Activated CD8-positive, alpha-beta memory T cell treated with anti-CD3 and anti-CD28 coated beads, Interleukin-2, amount 50 U/mL, for 4 hours (primary cell): ENCODE results near the gene SSH2.
"Not testable (repeated sequence)": the region's sequence is repeated elsewhere in the genome, so short reads cannot be mapped to it uniquely, and the experiment has no call there.

Experiments
- DNase-seq: peaks from one replicate; pipeline ENCODE4 v3.0.0-alpha.2; 2020

Gene SSH2

DNA sequence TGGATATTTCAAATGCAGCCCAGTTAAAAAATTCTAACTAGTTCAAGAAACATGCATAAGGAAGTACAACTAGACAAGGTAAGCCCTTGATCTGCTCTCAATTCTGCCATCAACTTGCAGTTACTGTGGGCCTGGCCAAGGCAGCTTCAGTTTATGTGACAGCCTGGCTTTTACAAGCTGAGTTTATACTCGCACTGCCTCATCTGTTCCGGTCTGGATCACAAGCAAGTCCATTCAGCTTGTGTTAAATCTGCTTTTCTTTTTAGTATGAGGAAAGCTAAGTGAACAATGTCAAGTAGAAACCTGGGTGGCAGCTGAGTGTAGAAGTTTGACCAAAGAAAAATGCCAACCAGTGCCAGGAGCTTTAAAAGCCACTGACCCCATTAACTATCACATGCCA, 230.7 kb downstream of the SSH2 start:
- no peak for DNase-seq

DNA sequence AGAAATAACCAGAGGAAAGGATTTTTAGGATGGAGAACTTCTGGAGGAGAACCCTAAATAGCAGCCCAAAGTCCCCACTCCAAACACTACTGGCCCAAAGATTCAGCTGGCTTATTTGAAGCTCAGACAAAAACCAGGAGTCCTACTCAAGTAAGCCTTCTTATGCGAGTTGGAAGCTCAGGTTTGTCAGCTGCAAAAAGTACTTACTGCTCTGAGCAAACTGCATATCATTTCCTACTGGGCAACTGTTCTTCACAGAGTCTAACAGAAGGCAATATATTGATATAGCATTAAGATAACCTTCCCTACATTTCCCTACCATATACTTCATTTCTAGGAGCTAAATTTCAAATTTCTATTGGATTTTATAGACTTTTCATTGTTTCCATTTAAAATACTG, 231.2 kb downstream of the SSH2 start:
- no peak for DNase-seq

DNA sequence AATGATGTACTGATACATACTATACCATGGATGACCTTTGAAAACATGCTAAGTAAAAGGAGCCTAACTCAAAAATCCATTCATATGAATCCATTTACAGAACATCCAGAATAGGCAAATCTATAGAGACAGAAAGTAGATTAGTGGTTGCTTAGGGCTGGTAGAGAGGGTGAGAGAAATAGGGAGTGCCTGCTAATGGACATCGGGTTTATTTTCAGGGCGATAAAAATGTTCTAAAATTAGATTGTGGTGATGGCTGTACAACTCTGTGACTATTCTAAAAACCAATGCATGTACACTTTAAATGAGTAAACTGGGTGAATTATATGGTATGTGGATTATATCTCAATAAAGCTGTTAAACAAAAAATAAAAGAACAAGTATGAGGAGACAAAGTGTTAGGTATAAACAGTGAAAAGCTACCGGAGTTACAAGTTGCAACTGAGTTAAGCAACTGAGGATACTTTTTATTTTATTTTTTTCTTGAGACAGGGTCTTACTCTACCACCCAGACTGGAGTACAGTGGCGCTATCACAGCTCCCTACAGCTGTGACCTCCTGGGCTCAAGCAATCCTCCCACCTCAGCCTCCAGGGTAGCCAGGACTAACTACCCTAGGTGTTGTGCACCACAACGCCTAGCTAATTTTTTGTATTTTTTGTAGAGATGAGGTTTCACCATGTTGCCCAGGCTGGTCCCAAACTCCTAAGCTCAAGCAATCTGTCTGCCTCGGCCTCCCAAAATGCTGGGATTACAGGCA, 231.8 kb downstream of the SSH2 start:
- no peak for DNase-seq

DNA sequence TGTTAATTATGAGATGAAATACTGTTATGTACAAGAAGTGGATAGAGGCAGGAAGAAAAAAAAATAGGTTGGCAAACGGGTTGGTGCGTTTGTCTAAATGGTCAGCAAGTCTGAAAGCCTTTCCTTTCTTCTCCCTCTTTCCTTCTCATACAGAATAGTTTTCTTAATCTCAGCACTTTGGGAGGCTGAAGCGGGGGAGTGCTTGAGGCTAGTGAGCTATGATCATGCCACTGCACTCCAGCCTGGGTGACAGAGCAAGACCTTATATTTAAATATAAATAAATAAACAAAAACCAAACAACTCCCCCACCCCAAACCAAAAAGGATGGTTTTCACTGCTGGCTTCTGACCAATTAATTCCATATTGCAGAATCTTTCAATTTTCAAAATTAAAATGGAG, 232.7 kb downstream of the SSH2 start:
- DNase-seq, result no peak

DNA sequence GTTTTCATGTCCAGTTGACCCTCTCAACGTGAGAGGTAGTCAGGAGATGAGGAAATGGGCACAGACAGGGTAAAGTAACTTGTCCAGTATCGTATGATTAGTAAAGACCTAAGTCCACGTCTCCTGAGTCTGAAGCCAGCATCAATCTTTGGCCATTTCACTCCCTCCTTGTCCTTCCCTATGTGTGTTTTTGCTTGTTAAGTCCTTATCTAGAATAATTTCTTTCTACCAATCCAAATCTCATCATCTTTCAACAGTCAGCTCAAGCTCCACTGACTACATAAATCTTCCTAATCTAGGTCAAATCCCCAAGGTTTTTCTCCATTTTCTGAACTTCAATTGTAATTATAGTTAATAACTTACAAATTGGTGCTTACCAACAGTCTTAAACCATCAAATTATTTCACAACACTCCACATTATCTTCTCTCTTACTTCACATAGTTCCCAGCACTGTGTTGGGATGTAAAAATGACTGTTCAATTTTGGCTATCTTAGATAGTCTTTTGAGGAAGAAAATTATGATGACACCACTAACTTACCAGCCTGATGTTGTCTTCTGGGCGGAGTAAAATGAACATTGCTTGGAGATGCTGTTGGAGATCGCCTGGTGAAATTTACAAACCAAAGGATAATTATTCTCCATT, 235.0 kb downstream of the SSH2 start:
- no peak for DNase-seq

DNA sequence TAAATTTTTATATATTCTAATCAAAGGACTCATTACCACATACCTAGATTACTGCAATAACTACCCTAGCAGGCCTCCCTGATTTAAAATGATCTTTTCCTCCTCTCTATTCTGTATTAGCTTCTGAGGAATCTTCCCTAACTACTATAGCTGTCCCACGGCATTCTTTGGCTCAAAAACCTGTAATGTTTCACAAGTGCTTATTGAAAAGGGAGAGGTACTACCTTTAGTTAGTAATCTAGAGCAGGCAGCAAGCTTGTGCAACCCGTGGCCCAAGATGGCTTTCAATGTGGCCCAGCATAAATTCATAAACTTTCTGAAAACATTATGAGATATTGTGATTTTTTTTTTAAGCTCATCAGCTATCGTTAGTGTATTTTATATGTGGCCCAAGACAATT, 236.3 kb downstream of the SSH2 start:
- no peak for DNase-seq

DNA sequence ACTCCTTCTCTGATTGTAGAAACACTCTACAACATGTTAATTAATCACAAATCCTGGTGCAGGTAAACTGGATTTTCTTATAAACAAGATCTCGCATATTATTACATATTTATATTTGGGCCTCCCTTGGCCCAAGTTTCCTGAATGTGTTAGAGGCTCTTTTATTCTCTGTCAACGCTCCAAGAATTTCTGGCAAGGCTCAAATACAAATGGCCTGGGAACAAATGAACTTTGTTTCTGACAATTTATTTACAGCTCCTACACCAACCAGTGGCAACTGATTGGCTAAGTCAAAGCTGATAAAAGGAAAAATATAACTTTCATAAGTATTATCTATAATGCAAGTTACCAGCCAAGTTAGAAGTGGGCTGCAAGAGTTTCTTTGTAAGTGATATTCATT, 242.4 kb downstream of the SSH2 start:
- DNase-seq, result no peak

DNA sequence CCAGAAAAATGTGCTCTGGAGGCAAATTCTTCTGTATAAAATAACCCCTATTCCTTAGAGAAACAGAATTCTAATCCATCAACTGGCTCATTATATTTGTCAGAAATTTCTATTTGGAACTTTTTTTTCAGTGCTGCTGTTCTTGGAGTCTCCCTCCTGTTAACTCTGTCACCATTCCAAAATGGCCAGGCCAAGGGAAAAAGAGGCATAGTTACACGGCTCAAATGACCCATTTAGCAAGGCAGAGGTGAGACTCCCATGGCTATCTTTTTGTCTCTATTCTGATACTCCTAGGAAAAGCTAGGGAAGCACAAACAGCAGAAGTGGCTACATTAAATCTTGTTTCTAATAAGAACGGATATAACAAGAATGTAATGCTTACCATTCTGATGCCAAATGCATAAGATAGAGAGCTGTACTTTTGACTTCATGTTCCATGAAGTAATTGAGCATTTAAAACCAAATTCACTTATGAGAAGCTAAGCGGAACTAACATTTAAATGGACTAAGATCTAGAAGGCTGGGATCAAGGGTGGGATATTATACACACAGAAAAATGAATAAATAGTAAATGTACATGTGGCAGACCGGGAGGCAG, 242.9 kb downstream of the SSH2 start:
- no peak for DNase-seq

DNA sequence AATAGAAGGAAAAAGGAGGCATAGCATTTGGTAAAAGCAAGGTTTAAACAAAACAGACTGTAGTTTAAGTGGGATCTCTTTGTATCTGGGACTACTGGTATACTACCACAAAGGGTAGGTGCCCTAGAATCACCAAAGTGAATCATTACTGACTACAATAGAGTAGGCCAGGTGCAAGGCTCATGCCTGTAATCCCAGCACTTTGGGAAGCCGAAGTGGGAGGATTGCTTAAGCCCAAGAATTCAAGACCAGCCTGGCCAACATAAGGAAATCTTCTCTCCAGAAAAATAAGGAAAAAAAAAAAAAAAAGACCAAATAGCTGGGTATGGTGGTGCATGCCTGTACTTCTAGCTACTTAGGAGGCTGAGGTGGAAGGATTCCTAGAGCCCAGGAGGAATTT, 246.5 kb downstream of the SSH2 start:
- DNase-seq, result no peak

DNA sequence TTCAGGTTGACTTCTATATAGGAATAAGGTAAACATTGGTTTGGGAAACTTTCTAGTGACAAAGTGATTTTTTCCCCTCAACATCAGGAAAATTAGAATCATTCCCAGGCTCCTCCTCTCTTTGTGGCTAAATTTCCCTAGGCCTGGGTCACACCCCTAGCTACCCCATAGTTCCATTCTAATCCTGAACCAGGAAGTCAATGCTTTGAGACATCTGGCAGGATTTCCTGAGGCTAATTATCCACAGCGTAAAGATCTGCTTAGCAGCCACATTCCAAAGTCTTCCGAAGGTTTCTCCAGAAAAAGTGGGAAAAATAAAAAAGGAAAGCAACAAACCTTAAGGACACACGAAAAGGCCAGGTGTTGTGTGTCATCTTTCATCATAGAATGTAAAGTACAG, 247.0 kb downstream of the SSH2 start:
- DNase-seq, result no peak

DNA sequence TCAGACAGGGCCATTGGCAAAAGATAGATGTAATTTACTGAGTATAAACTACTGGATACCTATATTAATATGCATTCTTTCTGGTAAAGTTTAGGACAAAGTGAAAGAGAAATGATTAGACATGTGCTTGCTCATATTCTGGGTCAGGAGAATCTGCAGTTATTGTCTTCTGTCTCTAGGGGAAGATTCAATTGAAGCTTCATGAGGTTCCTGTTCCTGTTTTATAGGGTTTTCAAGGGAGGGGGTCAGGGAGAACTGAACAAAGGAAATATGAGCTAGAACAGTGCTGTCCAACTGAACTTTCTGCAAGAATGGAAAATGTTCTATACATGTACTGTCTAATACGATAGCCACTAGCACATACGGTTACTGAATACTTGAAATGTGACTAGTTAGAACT, 248.0 kb downstream of the SSH2 start:
- no peak for DNase-seq

DNA sequence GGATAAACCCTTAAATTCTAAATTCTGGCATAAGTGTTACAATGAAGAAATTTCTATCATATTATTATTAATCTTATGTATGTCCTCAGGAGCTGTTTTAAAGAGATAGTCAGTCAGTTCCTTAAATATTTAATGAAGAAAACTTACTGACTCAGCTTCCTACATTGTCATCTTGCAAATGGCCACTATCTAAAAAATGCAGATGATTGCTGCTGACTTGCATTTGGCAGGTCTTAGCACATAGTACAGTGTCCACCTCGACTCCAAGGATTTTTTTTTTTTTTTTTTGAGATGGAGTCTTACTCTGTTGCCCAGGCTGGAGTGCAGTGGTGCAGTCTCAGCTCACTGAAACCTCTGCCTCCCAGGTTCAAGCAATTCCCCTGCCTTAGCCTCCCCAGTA, 252.2 kb downstream of the SSH2 start:
- DNase-seq, result no peak

DNA sequence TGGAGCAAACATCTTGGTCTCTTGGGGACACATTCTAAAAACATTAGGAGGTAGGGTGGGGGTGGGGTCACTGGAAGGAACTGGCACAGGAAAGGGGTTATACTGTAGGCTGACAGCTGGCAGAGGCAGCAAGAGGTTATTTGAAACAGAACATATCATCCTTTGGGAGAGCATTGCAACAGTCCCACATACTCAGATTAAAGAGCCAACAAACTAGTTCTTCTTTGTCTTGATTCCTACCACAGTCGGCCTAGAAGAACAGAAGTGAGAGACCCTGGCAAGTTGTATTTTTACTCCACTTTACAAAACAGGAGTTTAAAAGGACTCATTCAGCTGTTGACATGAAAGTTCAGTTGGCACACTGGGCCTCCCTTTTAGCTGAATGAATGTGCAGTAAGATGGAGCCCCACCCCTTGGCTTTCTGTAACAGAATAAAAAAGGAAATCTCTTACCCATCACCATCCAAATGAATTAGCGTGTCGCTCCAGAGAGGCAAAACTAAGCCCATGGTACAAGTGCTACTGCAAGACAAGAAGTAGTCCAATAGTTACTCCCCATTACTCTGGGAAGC, 252.7 kb downstream of the SSH2 start:
- DNase-seq, result no peak

DNA sequence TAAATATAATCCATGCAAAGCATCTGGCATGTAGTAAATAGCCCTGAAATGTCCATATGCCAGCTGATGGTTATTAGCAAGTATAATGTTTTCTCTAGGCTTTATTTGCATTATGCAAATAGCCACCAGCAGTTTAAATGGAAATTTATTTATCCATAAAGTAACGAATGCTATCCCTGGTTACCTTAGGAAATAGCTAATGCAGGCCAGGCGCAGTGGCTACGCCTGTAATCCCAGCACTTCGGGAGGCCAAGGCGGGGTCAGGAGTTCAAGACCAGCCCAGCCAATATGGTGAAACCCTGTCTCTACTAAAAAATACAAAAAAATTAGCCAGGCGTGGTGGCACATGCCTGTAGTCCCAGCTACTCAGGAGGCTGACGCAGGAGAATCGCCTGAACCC, 254.1 kb downstream of the SSH2 start:
- not testable (repeated sequence) for DNase-seq

DNA sequence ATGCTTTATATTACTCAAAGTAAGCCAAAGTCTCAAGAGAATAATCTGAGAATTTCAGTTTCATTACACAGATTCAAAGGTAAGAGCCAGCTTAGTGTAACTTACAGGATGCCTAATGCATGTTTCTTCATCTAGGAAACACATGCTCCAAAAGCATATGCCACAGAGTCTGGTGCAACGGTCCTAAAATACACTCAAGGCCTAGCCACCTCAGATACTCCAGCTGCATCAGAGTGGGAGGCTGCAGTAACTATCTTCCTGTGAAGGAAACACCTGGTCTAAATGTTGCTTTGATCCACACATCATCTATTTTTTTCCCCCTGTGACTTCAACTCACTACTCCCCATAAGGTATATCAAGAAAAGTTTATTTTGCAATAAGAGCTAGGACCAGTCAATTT, 255.7 kb downstream of the SSH2 start:
- DNase-seq, result no peak

DNA sequence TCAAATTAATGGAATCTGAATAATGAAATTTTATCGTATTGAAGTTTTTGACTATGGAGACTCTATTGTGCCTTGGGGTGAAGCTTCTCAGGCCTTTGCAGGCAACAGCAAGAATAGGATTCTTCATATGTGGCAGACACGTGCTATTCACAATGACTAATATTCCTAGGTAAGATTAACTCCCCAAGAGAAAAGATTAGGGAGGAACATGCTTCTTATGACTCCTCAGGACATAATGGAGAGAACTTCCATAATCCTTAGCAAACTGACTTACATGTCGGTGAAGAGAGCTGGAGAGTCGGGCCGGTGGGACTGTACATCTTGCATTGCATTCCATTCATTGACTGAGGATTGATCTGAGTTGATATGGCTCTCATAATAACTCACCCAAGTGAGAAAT, 258.4 kb downstream of the SSH2 start:
- no peak for DNase-seq

DNA sequence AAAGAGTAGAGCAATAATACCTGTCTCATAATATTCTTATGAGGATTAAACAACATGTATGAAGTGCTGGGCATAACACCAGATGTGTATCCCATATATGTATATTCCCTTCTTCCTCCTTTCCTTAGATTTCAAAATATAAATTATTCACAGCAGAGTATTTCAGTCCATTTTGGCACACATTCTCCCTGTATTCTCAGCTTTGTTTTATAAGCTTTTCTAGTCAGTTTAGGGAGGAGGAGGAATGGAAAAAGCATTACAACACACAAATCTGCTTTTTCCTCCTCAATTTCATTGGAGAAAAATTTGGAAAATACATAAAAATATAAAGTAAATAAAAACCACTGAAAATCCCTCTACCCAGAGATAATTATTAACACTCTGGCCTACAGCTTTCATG, 260.8 kb downstream of the SSH2 start:
- DNase-seq, result no peak

DNA sequence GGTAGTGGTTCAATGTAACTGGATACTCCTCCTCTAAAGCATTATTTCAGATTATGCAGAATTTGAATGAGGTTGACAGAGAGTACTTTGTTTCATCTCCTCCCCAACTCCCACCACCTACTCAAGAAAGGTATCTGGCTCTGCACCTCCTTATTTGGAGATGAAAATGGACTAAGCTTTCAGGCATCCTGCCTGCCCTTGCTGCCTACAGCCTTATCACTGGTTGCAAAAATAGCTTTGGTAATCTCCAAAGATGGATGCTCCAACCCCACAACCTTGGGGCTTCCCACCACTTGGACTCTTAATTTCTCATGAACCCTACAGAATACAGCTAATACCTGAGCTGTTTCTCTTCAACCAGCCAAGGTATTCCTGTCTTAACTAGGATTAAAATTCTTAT, 262.1 kb downstream of the SSH2 start:
- DNase-seq, result no peak

DNA sequence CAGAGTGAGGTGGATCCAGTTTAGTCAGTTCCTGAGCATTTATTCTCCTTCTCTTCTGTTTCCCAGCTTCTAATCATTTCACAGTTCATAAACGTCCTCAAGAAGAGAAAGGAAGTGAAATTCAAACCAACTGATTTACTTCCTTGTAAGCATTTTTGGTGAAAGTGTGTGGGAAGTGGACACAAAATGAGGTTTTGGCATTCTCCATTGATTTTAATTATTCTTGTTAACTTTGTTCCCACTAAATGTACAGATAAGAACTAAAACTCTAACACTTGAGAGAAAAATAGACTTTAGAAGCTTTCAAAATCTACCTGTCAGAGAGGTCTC, 264.6 kb downstream of the SSH2 start:
- no peak for DNase-seq

DNA sequence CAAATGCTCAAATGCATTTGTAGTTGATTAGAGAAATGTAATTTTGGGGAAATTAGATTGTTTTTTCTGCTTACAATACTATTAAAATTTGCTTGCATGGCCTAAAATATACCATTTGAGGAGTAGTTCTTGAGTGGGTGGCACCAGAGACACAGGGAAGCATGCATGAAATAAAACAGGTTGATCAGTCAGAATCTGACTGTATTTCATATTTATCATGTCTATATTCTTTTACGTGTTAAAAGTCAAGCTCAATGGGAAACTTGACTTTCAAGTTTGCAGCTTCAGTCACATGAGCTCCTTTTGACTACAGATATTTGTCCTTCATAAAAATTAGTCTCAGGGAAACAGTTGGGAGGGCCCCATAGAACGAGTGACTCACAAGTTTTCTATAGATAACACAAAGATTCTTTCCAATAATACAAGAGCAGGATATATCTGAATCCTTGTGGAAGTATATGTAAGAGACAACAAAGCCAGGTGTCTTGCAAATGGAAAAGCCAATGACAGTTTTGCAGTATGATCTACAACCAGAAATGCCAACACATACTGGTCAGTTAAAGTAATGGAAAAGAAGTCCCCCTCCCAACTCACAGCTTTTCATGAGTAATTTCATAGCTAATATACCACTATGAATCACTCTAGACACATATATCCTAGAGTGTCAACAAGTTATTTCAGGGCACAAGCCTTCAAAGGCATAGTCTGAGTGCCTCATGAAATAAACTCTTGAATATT, 265.1 kb downstream of the SSH2 start:
- DNase-seq, result no peak

DNA sequence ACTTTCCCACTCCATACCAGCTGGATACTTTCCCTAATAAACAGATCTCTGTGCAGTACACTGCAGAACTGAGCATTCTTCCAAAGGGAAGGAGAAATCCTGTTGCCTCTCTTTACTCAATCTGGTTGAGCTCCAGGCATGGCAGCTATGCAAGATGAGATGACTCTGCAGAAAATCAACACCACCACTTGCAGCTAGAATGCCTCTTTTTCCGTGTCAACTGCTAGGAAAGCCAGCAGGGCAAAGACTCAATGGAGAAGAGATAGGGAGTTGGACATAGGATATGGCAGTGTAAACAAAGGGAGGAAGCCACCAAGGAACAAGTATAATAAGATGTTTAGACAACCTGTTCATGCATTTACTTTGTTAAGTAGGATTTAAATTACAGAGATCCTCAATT, 266.9 kb downstream of the SSH2 start:
- no peak for DNase-seq

DNA sequence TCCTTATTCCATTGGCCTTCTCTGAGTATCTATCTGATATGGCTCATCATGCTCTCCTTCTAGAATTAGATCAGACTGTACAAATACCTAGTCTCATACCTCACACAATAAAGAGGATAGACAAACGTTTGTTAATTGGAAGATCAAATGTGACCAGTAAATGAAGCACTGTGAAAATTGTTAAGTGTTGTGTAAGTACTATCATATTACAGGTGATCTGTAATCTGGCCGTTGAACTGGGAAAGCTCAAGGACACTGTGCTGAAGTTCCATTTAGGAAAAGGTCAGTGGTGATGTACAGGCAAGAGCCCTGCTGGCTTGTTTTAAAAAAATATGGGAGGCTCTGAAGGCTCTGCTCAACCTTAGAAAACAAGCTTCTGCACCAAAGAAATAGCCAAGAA, 268.8 kb downstream of the SSH2 start:
- no peak for DNase-seq

DNA sequence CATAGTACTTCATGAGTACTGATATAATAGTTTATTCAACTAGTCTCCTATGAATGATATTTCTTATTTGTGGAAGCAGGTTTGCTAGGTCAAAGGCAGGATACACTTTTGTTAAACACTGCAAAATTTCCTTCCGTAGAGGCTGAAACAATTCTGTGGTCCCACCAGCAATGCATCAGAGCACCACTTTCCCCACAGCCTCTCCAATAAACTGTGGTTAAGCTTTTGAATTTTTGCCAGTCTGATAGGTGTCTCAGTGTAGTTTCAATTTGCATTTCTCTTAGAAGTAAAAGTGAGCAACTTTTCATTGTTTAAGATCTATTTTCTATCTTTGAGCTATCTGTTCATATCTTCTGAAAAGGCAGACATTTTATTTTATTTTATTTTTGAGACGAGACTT, 270.9 kb downstream of the SSH2 start:
- no peak for DNase-seq

DNA sequence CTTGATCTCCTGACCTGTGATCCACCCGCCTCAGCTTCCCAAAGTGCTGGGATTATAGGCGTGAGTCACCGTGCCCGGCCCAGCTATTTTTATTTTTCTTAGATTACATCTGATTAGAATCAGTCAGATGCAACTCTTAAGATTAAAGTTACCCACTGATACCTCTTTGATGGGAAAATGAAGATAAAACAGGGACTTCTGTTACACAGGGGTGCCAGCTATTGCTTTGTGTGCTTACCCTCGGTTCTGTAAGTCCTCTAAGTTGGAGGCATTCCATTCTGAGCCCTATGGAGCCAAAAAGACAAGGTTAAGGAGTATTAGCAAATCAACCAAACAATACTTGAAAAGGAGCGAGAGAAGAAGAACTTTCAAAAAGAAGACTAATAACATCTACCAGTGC, 274.7 kb downstream of the SSH2 start:
- DNase-seq, result no peak
